ENCODE data around the gene TRPC1.
A peak's percentile ranks its signal among the peaks of the same experiment; 100 is the strongest.
"Not testable (repeated sequence)": the region's sequence is repeated elsewhere in the genome, so short reads cannot be mapped to it uniquely, and the experiment has no call there.

The TRPC1 gene

DNA sequence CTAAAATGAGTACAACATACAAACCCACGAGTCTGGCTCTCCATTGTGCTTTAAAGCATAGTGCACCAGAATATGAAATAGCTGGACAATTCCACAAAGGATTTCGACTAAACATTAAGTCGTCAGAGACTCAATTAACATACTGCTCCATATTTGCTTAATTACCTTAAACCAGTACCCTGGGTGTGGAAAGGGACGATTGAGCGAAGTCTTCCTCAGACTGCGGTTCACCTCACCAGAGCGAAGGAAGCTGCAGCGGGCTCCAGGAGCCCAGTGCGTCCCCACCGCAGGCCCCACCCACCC lies 218 bp upstream of the TRPC1 start:
- Histone ChIP-seq H3K9ac (ENCODE audit: low read length) (no peak overlapping the region), H3K4me1 (ENCODE audit: control insufficient read depth, insufficient read depth, low read length) (no peaks in the 10 kb centered on the region), H3K27me3 (ENCODE audit: control insufficient read depth, insufficient read depth, low read length) (peaks cover 6% of the 10 kb centered on the region), H3K4me3 (ENCODE audit: low read length) (peak overlapping the region; percentile 69), H3K27ac (ENCODE audit: low read depth, low read length) (no peak overlapping the region), H3K36me3 (ENCODE audit: control insufficient read depth, insufficient read depth, low read length) (no peaks in the 10 kb centered on the region)

DNA sequence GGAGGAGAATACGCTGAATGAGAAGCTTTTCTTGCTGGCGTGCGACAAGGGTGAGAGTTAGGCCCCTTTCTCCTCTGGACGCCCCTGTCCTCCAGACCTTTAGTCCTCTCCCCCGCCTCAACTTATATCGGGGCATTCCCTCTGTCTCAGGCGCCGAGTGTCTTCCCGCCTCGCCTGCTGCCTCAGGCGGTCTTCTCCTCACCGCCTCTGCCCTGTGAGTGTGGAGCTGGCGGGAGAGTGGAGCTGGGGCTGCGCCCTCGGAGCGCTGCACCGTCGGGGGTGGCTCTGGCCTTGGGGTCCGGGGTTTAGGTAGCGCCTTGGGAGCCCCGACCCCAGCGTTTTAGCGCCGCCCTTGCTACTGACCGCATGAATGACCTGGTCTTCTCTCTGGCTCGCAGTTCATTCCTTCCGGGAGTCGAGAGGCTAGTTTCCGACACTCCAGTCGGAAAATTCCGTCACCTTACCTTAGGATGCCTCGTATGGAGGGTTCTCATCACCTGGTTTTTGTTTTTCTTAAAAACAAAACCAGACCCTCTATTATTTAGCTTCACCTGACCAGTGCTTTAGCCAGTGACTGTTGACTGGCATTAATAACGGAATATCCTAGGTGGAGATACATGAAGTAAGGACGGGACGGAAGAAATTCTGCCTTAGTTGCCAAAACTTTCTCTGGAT lies 985 bp downstream of the TRPC1 start:
- H3K27ac ChIP-seq (ENCODE audit: low read depth, low read length) = peak overlapping the region; percentile 93
- H3K27me3 ChIP-seq (ENCODE audit: control insufficient read depth, insufficient read depth, low read length) = peaks cover 6% of the 10 kb centered on the region
- H3K4me3 ChIP-seq (ENCODE audit: low read length) = peak overlapping the region; percentile 86
- peak overlapping the region; percentile 90 for H3K9ac ChIP-seq (ENCODE audit: low read length)
- H3K36me3 ChIP-seq (ENCODE audit: control insufficient read depth, insufficient read depth, low read length) = no peaks in the 10 kb centered on the region
- no peaks in the 10 kb centered on the region for H3K4me1 ChIP-seq (ENCODE audit: control insufficient read depth, insufficient read depth, low read length)

DNA sequence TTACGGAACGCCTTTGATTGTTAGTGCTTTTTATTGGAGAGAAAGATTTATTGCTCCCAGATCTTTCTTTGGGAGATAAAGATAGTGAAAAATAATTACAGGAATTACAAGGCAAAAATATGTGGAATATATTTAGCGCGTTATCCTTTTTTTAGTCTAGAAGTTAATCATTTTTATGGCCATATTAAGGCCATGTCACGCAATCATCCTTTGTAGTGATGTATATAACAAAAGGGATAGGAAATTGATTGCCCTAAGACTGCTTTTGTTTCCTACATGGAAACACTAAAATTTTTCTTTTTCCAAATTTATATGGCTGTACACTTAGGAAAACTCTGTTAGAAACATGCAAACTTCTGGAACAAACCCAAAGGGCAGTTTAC lies 1.5 kb downstream of the TRPC1 start:
- H3K9ac ChIP-seq (ENCODE audit: low read length) = no peak overlapping the region

DNA sequence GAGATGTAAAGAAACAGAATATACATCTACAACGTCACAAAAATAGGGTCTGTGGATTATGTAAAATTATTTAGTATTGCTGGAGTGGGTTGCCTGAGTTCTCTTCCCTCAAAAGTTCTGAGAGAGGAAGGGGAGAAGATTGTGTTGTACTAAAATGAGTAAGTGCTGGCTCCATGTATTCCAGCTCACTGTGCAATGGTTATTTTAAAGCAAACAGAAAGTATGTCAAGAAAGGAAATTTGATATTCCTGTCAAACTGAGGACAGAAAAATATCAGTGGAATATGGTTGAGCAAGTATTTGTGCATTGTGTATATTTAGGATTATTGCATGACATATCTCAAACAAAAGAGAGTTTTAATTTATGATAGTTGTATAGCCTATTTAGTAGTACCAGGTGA lies 2.2 kb downstream of the TRPC1 start:
- H3K27ac ChIP-seq (ENCODE audit: low read depth, low read length) = no peak overlapping the region
- no peak overlapping the region for H3K9ac ChIP-seq (ENCODE audit: low read length)
- no peaks in the 10 kb centered on the region for H3K36me3 ChIP-seq (ENCODE audit: control insufficient read depth, insufficient read depth, low read length)
- peaks cover 6% of the 10 kb centered on the region for H3K27me3 ChIP-seq (ENCODE audit: control insufficient read depth, insufficient read depth, low read length)
- H3K4me3 ChIP-seq (ENCODE audit: low read length) = no peak overlapping the region
- no peaks in the 10 kb centered on the region for H3K4me1 ChIP-seq (ENCODE audit: control insufficient read depth, insufficient read depth, low read length)

More for the DNA sequence above, 1.5 kb downstream of the TRPC1 start:
- Histone ChIP-seq H3K27ac (ENCODE audit: low read depth, low read length) (no peak overlapping the region), H3K27me3 (ENCODE audit: control insufficient read depth, insufficient read depth, low read length) (peaks cover 6% of the 10 kb centered on the region), H3K4me3 (ENCODE audit: low read length) (peak overlapping the region; percentile 86), H3K4me1 (ENCODE audit: control insufficient read depth, insufficient read depth, low read length) (no peaks in the 10 kb centered on the region), H3K36me3 (ENCODE audit: control insufficient read depth, insufficient read depth, low read length) (no peaks in the 10 kb centered on the region)

DNA sequence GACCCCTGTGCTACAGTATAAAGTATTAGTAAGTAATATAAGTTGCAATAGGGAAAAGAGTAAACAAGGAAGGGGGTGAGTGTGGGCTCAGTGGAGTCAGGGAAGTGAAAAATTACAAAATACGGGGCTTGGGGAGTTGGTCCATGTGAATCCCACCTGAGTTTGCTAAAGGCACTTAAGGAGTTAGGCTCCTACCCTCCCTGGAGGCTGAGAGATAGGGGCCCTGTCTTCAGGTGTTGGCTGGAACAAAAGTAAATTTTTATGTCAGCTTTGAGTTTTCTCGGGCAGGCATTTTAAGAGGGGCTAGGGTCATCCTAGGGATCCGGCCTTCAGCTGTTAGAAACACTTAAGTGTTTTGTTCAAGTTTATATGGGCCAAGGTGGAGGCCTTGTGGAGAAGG lies 8.2 kb downstream of the TRPC1 start:
- H3K9ac ChIP-seq (ENCODE audit: low read length) = no peak overlapping the region
- no peak overlapping the region for H3K27ac ChIP-seq (ENCODE audit: low read depth, low read length)
- no peaks in the 10 kb centered on the region for H3K27me3 ChIP-seq (ENCODE audit: control insufficient read depth, insufficient read depth, low read length)
- no peaks in the 10 kb centered on the region for H3K4me1 ChIP-seq (ENCODE audit: control insufficient read depth, insufficient read depth, low read length)
- no peaks in the 10 kb centered on the region for H3K36me3 ChIP-seq (ENCODE audit: control insufficient read depth, insufficient read depth, low read length)
- no peak overlapping the region for H3K4me3 ChIP-seq (ENCODE audit: low read length)

DNA sequence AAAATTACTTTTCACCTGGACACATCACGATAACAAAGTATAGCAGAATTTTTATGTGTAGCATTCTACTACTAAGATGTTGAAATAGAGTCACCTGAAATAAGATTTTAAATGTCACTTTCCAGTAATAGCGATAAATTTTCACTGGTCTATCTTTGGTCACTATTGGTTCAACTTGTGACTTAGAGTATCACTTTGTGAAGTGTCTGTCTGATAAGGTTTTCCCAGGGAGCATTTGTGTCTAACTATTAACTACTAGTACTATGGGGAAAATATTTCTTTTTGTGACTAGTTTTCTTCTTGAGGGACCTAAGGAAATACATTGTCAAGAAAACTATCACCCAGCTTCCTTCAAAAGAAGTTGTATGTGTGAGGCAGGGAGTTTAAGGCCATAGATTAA lies 11.0 kb downstream of the TRPC1 start:
- H3K9ac ChIP-seq (ENCODE audit: low read length) = no peak overlapping the region
- no peaks in the 10 kb centered on the region for H3K27me3 ChIP-seq (ENCODE audit: control insufficient read depth, insufficient read depth, low read length)
- H3K4me3 ChIP-seq (ENCODE audit: low read length) = no peak overlapping the region
- no peaks in the 10 kb centered on the region for H3K36me3 ChIP-seq (ENCODE audit: control insufficient read depth, insufficient read depth, low read length)
- H3K27ac ChIP-seq (ENCODE audit: low read depth, low read length) = no peak overlapping the region
- H3K4me1 ChIP-seq (ENCODE audit: control insufficient read depth, insufficient read depth, low read length) = no peaks in the 10 kb centered on the region

DNA sequence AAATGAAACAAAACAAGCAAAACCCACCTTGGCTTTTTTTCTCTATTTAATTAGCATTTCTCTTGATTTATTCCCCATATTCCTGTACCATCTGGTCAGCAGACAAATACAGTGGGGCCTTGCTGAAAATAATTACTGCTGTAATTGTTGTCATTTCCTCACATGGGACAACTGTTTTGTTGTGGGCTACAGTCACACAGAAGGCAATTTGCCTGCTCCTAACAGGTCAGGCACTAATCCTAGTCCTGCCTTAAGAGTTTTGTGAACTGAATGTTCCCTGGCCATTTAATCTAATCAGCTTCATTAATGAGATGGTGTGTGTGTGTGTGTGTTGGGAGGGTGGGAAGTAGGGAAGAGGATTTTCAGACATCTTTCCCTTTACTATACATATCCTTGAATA lies 11.6 kb downstream of the TRPC1 start:
- no peaks in the 10 kb centered on the region for H3K36me3 ChIP-seq (ENCODE audit: control insufficient read depth, insufficient read depth, low read length)
- no peak overlapping the region for H3K4me3 ChIP-seq (ENCODE audit: low read length)
- H3K27me3 ChIP-seq (ENCODE audit: control insufficient read depth, insufficient read depth, low read length) = no peaks in the 10 kb centered on the region
- no peaks in the 10 kb centered on the region for H3K4me1 ChIP-seq (ENCODE audit: control insufficient read depth, insufficient read depth, low read length)
- no peak overlapping the region for H3K9ac ChIP-seq (ENCODE audit: low read length)
- no peak overlapping the region for H3K27ac ChIP-seq (ENCODE audit: low read depth, low read length)

DNA sequence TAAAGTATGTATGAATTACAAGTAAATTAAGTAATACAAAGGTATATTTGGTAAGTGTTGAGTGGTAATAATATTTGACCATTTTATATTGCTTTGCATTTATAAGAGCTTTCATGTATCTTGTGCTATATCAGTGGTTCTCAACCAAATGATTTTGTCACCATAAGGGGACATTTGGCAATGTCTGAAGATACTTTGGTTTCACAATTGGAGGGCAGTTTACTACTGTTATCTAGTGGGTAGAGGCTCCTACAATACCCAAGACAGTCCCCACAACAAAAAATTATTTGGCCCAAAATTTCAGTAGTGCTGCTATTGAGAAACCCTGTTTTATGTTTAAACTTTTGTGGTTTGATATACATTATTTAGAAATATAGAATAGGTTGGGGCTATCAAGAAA lies 14.6 kb downstream of the TRPC1 start:
- no peaks in the 10 kb centered on the region for H3K4me1 ChIP-seq (ENCODE audit: control insufficient read depth, insufficient read depth, low read length)
- H3K27me3 ChIP-seq (ENCODE audit: control insufficient read depth, insufficient read depth, low read length) = no peaks in the 10 kb centered on the region
- no peak overlapping the region for H3K4me3 ChIP-seq (ENCODE audit: low read length)
- no peak overlapping the region for H3K9ac ChIP-seq (ENCODE audit: low read length)
- no peak overlapping the region for H3K27ac ChIP-seq (ENCODE audit: low read depth, low read length)
- no peaks in the 10 kb centered on the region for H3K36me3 ChIP-seq (ENCODE audit: control insufficient read depth, insufficient read depth, low read length)

DNA sequence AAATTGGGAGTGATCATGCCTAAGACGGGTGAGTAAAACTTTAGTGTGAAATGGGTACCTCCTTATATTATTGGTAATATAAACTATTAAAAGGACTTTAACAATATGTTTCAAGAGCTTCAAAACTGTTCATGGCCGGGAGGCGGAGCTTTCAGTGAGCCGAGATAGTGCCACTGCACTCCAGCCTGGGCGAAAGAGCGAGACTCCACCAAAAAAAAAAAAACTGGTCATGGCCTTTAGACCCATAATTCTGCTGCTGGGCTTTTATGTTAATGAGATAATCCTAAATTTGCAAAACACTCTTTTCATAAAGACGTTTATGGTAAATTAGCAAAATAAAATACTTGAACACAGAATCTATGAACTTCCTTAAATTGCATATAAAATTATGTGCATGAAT lies 22.8 kb downstream of the TRPC1 start:
- H3K4me3 ChIP-seq (ENCODE audit: low read length) = no peak overlapping the region
- H3K27me3 ChIP-seq (ENCODE audit: control insufficient read depth, insufficient read depth, low read length) = no peaks in the 10 kb centered on the region
- H3K27ac ChIP-seq (ENCODE audit: low read depth, low read length) = no peak overlapping the region
- H3K9ac ChIP-seq (ENCODE audit: low read length) = no peak overlapping the region
- H3K36me3 ChIP-seq (ENCODE audit: control insufficient read depth, insufficient read depth, low read length) = no peaks in the 10 kb centered on the region
- H3K4me1 ChIP-seq (ENCODE audit: control insufficient read depth, insufficient read depth, low read length) = no peaks in the 10 kb centered on the region

DNA sequence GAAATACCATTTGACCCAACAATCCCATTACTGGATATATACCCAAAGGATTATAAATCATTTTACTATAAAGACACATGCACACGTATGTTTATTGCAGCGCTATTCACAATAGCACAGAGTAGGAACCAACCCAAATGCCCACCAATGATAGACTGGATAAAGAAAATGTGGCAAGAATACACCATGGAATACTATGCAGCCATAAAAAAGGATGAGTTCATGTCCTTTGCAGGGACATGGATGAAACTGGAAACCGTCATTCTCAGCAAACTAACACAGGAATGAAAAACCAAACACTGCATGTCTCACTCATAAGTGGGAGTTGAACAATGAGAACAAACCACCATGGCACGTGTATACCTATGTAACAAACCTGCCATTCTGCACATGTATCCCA lies 26.7 kb downstream of the TRPC1 start:
- H3K4me3 ChIP-seq (ENCODE audit: low read length); H3K9ac ChIP-seq (ENCODE audit: low read length); H3K27ac ChIP-seq (ENCODE audit: low read depth, low read length); H3K36me3 ChIP-seq (ENCODE audit: control insufficient read depth, insufficient read depth, low read length); H3K4me1 ChIP-seq (ENCODE audit: control insufficient read depth, insufficient read depth, low read length); H3K27me3 ChIP-seq (ENCODE audit: control insufficient read depth, insufficient read depth, low read length): not testable (repeated sequence)

DNA sequence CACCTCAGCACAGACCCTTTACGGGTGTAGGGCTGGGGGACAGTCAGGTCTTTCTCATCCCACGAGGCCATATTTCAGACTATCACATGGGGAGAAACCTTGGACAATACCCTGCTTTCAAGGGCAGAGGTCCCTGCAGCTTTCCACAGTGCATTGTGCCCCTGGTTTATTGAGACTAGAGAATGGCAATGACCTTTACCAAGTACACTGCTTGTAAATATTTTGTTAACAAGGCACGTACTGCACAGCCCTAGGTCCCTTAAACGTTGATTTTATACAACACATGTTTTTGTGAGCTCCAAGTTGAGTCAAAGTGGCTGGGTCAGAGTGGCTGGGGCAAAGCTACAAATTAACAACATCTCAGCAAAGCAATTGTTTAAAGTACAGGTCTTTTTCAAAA lies 28.8 kb downstream of the TRPC1 start:
- H3K9ac ChIP-seq (ENCODE audit: low read length); H3K4me1 ChIP-seq (ENCODE audit: control insufficient read depth, insufficient read depth, low read length); H3K4me3 ChIP-seq (ENCODE audit: low read length); H3K27ac ChIP-seq (ENCODE audit: low read depth, low read length); H3K27me3 ChIP-seq (ENCODE audit: control insufficient read depth, insufficient read depth, low read length); H3K36me3 ChIP-seq (ENCODE audit: control insufficient read depth, insufficient read depth, low read length): not testable (repeated sequence)

DNA sequence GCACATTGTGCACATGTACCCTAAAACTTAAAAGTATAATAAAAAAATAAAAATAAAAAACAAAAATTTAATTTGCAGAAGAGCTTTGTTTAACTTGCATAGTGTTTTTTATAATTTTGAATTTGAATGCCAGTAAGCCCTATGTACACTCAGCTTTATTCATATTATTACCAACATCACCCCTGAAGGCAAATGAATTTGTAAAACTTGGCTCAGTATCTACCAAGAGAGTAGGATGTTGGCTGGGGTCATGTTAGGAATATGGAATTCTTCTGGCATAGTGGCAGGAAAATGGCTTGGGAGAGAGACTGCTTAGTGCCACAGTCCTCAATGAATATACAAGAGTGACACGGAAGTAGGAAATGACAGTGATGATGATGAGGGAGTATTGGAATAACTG lies 30.7 kb downstream of the TRPC1 start:
- Histone ChIP-seq H3K27me3 (ENCODE audit: control insufficient read depth, insufficient read depth, low read length) (no peaks in the 10 kb centered on the region), H3K9ac (ENCODE audit: low read length) (no peak overlapping the region), H3K36me3 (ENCODE audit: control insufficient read depth, insufficient read depth, low read length) (no peaks in the 10 kb centered on the region), H3K4me1 (ENCODE audit: control insufficient read depth, insufficient read depth, low read length) (no peaks in the 10 kb centered on the region), H3K4me3 (ENCODE audit: low read length) (no peak overlapping the region), H3K27ac (ENCODE audit: low read depth, low read length) (no peak overlapping the region)

DNA sequence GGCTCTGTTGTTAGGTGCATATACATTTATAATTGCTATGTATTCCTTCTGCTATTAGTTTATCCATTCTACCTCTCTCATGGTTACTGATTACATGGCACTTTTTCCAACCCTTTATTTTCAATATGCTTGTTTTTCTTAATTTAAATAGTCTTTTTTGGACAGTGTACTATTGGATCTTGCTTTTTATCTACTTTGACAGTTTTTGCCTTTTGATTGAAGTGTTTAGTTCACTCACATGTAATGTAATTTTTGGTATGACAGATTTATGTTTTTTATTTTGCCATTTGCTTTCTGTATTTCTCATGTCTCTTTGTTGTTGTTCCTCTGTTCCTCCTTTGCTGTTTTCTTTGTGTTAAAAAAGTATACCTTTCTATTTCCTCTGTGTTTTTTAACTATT lies 44.5 kb downstream of the TRPC1 start:
- Histone ChIP-seq H3K36me3 (ENCODE audit: control insufficient read depth, insufficient read depth, low read length) (no peaks in the 10 kb centered on the region), H3K4me3 (ENCODE audit: low read length) (no peak overlapping the region), H3K27ac (ENCODE audit: low read depth, low read length) (no peak overlapping the region)

More for the DNA sequence above, 44.5 kb downstream of the TRPC1 start:
- no peaks in the 10 kb centered on the region for H3K27me3 ChIP-seq (ENCODE audit: control insufficient read depth, insufficient read depth, low read length)
- no peak overlapping the region for H3K9ac ChIP-seq (ENCODE audit: low read length)
- H3K4me1 ChIP-seq (ENCODE audit: control insufficient read depth, insufficient read depth, low read length) = no peaks in the 10 kb centered on the region
